WERI-Rb-1 (cell line): Measurements from ENCODE around the gene BAD.

Source experiments
- DNase-seq: peaks from one replicate; pipeline ENCODE4 v3.0.0-alpha.2; 2020
- H3K27ac ChIP-seq: fragments of 250-450 bp; sonication (Bioruptor Pico); 2 replicates; pipeline ENCODE4 v1.5.1; 2020; ENCODE audit warnings: mild to moderate bottlenecking, moderate library complexity
- H3K27me3 ChIP-seq: fragments of 250-450 bp; sonication (Bioruptor Pico); 2 replicates; pipeline ENCODE4 v1.5.1; 2021; ENCODE audit warnings: mild to moderate bottlenecking, low read depth, moderate library complexity; ENCODE audit not compliant: insufficient read depth, severe bottlenecking
- H3K36me3 ChIP-seq: fragments of 250-450 bp; sonication (Bioruptor Pico); 2 replicates; pipeline ENCODE4 v1.5.1; 2020; ENCODE audit warnings: mild to moderate bottlenecking, moderate library complexity
- H3K4me3 ChIP-seq: 2 replicates; pipeline ENCODE4 v1.5.1; 2011; ENCODE audit warnings: low read depth, mild to moderate bottlenecking, control low read depth, low read length
- H3K9me3 ChIP-seq: fragments of 250-450 bp; sonication (Bioruptor Pico); 2 replicates; pipeline ENCODE4 v1.5.1; 2021; ENCODE audit warnings: mild to moderate bottlenecking, moderate library complexity; ENCODE audit not compliant: severe bottlenecking
- CTCF ChIP-seq: IDR thresholded peaks from 2 replicates; pipeline ENCODE4 v1.5.1; 2011; ENCODE audit warnings: low read depth, mild to moderate bottlenecking, control low read depth, inconsistent platforms, low read length

BAD gene

GRCh38 chr11:64258356-64258755 lies 26.1 kb downstream of the BAD start:
- no peak overlapping the region for H3K4me3 ChIP-seq
- TF ChIP-seq CTCF, result no peak
- H3K36me3 ChIP-seq, result peaks cover 76% of the 10 kb centered on the region
- H3K9me3 ChIP-seq, result no peaks in the 10 kb centered on the region
- H3K27ac ChIP-seq, result no peak overlapping the region
- no peaks in the 10 kb centered on the region for H3K27me3 ChIP-seq
- DNase-seq, result no peak

- TF ChIP-seq CTCF, result no peak
- Histone ChIP-seq H3K27me3 (no peaks in the 10 kb centered on the region), H3K9me3 (no peaks in the 10 kb centered on the region), H3K4me3 (no peak overlapping the region), H3K27ac (peak overlapping the region; percentile 33; the same call in 1 of the 2 replicates), H3K36me3 (peaks cover 59% of the 10 kb centered on the region)
- DNase-seq, result no peak
These were observed 28.2 kb downstream of the BAD start for GRCh38 chr11:64256300-64256699.

GRCh38 chr11:64255135-64256128 lies 29.0 kb downstream of the BAD start:
- Histone ChIP-seq H3K9me3 (no peaks in the 10 kb centered on the region), H3K27ac (peak overlapping the region; percentile 33; the same call in 1 of the 2 replicates), H3K27me3 (no peaks in the 10 kb centered on the region), H3K4me3 (no peak overlapping the region), H3K36me3 (peaks cover 54% of the 10 kb centered on the region)
- TF ChIP-seq CTCF, result no peak
- no peak for DNase-seq

GRCh38 chr11:64254326-64254725 lies 30.1 kb downstream of the BAD start:
- no peak for DNase-seq
- Histone ChIP-seq H3K36me3 (peaks cover 44% of the 10 kb centered on the region), H3K4me3 (no peak overlapping the region), H3K27me3 (no peaks in the 10 kb centered on the region), H3K27ac (no peak overlapping the region), H3K9me3 (no peaks in the 10 kb centered on the region)
- no peak for TF ChIP-seq CTCF

- no peak for DNase-seq
- no peak overlapping the region for H3K27ac ChIP-seq
- TF ChIP-seq CTCF, result no peak
These were observed 31.0 kb downstream of the BAD start for GRCh38 chr11:64253481-64253880.

More at GRCh38 chr11:64253481-64253880, 31.0 kb downstream of the BAD start:
- Histone ChIP-seq H3K9me3 (no peaks in the 10 kb centered on the region), H3K4me3 (no peak overlapping the region), H3K27me3 (no peaks in the 10 kb centered on the region), H3K36me3 (peaks cover 36% of the 10 kb centered on the region)
